Measurements from ENCODE around the gene FAM228B. TPM values are rescaled to one million over a fixed set of nuclear protein-coding genes. Genes with fewer than 3 reads are reported as not detected.

Gene FAM228B
- total and polyA plus RNA-seq, 9 of the 15 experiments (the other 6 are each of a cell fraction or from before 2014, with no cell fraction given): 1.1 to 3.7 (median 2.6) TPM

GRCh38 chr2:24123195-24123921 lies at the start of gene FAM228B, which contains the start of gene PFN4 (continued):
- TF ChIP-seq, protein P1, sequence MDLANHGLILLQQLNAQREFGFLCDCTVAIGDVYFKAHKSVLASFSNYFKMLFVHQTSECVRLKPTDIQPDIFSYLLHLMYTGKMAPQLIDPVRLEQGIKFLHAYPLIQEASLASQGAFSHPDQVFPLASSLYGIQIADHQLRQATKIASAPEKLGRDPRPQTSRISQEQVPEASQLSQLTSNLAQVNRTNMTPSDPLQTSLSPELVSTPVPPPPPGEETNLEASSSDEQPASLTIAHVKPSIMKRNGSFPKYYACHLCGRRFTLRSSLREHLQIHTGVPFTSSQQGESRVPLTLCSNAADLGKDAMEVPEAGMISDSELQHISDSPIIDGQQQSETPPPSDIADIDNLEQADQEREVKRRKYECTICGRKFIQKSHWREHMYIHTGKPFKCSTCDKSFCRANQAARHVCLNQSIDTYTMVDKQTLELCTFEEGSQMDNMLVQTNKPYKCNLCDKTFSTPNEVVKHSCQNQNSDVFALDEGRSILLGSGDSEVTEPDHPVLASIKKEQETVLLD (IDR thresholded peaks at IDR 0.05): no peak
- TF ChIP-seq, protein P2, sequence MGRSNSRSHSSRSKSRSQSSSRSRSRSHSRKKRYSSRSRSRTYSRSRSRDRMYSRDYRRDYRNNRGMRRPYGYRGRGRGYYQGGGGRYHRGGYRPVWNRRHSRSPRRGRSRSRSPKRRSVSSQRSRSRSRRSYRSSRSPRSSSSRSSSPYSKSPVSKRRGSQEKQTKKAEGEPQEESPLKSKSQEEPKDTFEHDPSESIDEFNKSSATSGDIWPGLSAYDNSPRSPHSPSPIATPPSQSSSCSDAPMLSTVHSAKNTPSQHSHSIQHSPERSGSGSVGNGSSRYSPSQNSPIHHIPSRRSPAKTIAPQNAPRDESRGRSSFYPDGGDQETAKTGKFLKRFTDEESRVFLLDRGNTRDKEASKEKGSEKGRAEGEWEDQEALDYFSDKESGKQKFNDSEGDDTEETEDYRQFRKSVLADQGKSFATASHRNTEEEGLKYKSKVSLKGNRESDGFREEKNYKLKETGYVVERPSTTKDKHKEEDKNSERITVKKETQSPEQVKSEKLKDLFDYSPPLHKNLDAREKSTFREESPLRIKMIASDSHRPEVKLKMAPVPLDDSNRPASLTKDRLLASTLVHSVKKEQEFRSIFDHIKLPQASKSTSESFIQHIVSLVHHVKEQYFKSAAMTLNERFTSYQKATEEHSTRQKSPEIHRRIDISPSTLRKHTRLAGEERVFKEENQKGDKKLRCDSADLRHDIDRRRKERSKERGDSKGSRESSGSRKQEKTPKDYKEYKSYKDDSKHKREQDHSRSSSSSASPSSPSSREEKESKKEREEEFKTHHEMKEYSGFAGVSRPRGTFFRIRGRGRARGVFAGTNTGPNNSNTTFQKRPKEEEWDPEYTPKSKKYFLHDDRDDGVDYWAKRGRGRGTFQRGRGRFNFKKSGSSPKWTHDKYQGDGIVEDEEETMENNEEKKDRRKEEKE (IDR thresholded peaks at IDR 0.05; ENCODE audit: borderline replicate concordance in 1 of 2, control insufficient read depth in 1 of 2, low read depth in 2 of 2, low read length in 1 of 2): no peak
- TF ChIP-seq ARHGAP35 (IDR thresholded peaks at IDR 0.05; ENCODE audit: partially characterized antibody) (no peak), ZC3H11A (IDR thresholded peaks at IDR 0.05; ENCODE audit: low read depth, low read length) (no peak), TBP (optimal IDR thresholded peaks at IDR 0.05; ENCODE audit: low read depth, low read length) (peak; percentile 27), MCM7 (IDR thresholded peaks at IDR 0.05) (no peak), SP2 (IDR thresholded peaks at IDR 0.05; ENCODE audit: extremely low read depth, low read depth, low read length, poor library complexity, severe bottlenecking) (peak; percentile 47), KAT7 (CRISPR knock-in tag; IDR thresholded peaks at IDR 0.05; ENCODE audit: borderline replicate concordance) (0 out of 2 replicates have a peak, but pooled peaks have one; percentile 72), ZNF3 (CRISPR knock-in tag; IDR thresholded peaks at IDR 0.05) (no peak), RBFOX2 (IDR thresholded peaks at IDR 0.05; ENCODE audit: low read depth, low read length) (peak; percentile 95), ESRRB (CRISPR knock-in tag; IDR thresholded peaks at IDR 0.05; ENCODE audit: borderline replicate concordance) (no peak), CREM (IDR thresholded peaks at IDR 0.05; ENCODE audit: low read depth) (peak; percentile 30), HCFC1 (IDR thresholded peaks at IDR 0.05; ENCODE audit: low read depth, low read length) (no peak), ZSCAN32 (CRISPR knock-in tag; IDR thresholded peaks at IDR 0.05) (no peak), HDAC6 (IDR thresholded peaks at IDR 0.05; ENCODE audit: low read depth, low read length) (no peak), ZNF75A (CRISPR knock-in tag; IDR thresholded peaks at IDR 0.05) (no peak), CHD4 (IDR thresholded peaks at IDR 0.05; ENCODE audit: insufficient read depth, insufficient replicate concordance, low read depth, low read length, poor library complexity, severe bottlenecking) (no peak), ZFP30 (CRISPR knock-in tag; IDR thresholded peaks at IDR 0.05; ENCODE audit: borderline replicate concordance) (no peak)
- TF ChIP-seq, protein P3, sequence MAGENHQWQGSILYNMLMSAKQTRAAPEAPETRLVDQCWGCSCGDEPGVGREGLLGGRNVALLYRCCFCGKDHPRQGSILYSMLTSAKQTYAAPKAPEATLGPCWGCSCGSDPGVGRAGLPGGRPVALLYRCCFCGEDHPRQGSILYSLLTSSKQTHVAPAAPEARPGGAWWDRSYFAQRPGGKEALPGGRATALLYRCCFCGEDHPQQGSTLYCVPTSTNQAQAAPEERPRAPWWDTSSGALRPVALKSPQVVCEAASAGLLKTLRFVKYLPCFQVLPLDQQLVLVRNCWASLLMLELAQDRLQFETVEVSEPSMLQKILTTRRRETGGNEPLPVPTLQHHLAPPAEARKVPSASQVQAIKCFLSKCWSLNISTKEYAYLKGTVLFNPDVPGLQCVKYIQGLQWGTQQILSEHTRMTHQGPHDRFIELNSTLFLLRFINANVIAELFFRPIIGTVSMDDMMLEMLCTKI (IDR thresholded peaks at IDR 0.05; ENCODE audit: partially characterized antibody): no peak
- TF ChIP-seq, protein P4, sequence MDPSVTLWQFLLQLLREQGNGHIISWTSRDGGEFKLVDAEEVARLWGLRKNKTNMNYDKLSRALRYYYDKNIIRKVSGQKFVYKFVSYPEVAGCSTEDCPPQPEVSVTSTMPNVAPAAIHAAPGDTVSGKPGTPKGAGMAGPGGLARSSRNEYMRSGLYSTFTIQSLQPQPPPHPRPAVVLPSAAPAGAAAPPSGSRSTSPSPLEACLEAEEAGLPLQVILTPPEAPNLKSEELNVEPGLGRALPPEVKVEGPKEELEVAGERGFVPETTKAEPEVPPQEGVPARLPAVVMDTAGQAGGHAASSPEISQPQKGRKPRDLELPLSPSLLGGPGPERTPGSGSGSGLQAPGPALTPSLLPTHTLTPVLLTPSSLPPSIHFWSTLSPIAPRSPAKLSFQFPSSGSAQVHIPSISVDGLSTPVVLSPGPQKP (CRISPR knock-in tag; IDR thresholded peaks at IDR 0.05): no peak
